ENCODE data around the gene PAX2.

DNA sequence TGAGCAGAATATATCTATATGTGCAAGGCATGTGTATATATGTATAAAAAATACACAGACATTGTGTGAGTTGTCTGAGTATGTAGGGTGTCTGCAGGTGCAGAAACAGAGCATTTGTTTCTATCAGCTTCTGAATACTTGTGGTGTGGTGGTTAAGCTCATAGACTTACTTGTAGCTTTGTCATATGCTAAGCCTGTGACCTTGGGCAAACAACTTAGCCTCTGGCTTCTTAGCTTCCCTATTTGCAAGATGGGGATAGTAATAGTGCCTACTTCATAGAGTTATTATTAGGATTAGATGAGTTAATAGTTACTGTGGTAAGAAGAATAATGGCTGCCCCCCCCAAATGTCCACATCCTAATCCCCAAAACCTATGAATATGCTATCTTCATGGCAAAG lies 28.2 kb upstream of the PAX2 start:
- TF ChIP-seq POLR2AphosphoS5 (IDR thresholded peaks at IDR 0.05; ENCODE audit: low read depth): no peak
- TF ChIP-seq, protein P1, sequence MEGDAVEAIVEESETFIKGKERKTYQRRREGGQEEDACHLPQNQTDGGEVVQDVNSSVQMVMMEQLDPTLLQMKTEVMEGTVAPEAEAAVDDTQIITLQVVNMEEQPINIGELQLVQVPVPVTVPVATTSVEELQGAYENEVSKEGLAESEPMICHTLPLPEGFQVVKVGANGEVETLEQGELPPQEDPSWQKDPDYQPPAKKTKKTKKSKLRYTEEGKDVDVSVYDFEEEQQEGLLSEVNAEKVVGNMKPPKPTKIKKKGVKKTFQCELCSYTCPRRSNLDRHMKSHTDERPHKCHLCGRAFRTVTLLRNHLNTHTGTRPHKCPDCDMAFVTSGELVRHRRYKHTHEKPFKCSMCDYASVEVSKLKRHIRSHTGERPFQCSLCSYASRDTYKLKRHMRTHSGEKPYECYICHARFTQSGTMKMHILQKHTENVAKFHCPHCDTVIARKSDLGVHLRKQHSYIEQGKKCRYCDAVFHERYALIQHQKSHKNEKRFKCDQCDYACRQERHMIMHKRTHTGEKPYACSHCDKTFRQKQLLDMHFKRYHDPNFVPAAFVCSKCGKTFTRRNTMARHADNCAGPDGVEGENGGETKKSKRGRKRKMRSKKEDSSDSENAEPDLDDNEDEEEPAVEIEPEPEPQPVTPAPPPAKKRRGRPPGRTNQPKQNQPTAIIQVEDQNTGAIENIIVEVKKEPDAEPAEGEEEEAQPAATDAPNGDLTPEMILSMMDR (IDR thresholded peaks at IDR 0.05; ENCODE audit: insufficient read depth, low read length): no peak
